HPDE6-E6E7 (cell line): Measurements from ENCODE around the gene ZNF562.
"Not testable (repeated sequence)": the region's sequence is repeated elsewhere in the genome, so short reads cannot be mapped to it uniquely, and the experiment has no call there.

ENCODE experiments used
- DNase-seq: peaks from one replicate; pipeline ENCODE4 v3.0.0; 2011; ENCODE audit warnings: missing footprints; ENCODE audit errors: extremely low spot score

ZNF562 gene

DNA sequence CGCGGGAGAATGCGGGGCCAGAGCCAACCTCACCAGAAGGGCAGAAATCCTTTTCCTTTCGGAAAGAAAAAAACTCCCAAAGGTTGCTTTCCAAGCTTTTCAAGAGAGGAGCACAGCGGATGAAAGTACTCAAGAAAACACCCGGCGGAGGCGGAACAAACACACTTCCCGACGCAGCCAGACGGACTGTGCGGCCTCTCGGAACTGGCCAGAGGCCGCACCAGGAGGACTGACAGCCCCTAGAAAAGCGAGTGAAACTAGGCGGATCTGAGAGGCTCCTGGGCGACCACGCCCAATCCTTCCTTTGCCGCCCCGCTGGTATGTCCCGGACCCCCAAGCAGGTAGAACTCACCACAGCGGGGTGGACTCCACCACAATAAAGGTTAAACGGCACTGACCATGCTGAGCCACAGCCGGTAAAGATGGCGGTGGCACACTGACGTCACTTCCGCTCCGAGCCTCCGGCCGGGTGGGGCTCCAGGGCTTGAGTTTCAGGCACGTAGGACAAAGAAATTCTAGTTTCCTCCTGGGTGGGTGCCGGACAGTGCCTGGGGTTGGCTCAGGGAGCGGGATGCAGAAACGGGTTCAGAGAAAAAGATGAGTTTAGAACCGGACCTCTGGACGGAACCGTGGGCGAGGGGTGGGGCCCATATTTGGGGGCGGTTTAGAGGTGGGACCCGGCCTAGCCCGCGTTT is at the start of gene ZNF562:
ZNF562 (minus strand) TSS at position 438 of the 695 bp plus-strand sequence. CDS start 14,356 bp downstream, outside the sequence.
- peak; percentile 91 for DNase-seq

DNA sequence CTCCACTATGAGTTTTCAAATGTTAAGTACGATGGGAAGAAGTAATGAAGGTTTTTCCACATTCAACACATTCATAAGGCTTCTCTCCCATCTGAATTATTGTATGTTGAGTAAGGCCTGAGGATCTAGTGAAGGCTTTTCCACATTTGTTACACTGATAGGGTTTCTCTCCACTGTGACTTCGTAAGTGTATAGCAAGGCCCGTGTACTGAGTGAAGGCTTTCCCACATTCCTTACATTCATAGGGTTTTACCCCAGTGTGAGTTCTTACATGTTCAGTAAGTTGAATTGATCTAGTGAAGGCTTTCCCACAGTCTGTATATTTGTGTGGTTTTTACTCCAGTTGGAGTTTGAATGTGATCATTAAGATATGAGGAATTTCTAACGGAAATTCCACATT is 49.3 kb upstream of the ZNF562 start:
- no peak for DNase-seq

DNA sequence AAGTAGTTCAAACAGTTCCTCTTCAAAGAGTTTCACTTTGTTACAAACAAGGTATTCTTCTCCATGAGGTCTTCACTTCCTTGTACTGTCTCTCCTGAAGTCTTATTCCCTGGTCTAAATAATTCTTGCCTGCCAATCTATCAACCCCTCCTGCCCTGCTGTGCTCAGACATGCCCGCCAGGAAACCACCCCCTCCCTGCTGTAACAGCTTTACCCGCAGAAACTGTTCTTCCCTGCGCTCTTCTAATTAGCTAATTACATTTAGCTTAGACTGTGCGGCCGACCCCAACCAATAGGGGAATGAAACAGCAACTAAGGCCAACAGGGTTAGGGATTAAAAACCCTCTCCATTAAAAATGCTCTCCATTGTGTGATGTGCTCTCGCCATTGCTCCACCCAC is 47.0 kb upstream of the ZNF562 start:
- peak; percentile 71 for DNase-seq

DNA sequence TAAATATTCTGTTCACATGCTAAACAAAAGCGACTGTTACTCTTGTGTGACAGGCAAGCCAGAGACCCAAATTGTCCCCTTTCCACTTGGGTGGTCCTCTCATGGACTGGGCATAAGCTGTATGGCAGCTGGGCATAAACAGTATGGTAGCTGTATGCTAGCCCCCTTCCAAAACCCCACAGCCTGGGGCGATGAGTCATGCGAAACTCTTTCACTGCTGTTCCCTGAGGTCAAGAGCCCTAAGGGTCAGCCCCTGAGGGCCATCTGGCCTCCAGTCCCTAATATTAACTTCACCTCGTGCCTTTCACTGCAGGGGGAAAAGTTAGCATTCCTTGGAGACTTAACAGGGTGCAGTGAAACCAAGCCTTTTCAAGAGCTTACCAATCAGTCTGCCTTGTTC is 45.6 kb upstream of the ZNF562 start:
- no peak for DNase-seq

DNA sequence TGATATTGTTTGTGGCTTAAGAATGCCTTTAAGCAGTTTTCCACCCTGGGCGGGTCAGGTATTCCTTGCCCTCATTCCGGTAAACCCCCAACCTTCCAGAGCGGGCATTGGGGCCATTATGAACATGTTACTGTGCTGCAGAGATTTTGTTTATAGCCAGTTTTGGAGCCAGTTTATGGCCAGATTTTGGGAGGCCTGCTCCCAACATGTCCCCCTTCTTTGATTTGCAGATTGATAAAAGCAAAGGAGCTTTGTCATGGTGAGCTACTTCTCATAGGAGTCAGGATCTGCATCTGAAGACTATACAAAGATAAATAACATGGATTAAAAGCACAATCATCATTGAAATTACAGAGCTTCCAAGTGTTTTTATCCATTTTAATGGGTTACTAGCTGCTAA is 36.9 kb upstream of the ZNF562 start:
- no peak for DNase-seq

DNA sequence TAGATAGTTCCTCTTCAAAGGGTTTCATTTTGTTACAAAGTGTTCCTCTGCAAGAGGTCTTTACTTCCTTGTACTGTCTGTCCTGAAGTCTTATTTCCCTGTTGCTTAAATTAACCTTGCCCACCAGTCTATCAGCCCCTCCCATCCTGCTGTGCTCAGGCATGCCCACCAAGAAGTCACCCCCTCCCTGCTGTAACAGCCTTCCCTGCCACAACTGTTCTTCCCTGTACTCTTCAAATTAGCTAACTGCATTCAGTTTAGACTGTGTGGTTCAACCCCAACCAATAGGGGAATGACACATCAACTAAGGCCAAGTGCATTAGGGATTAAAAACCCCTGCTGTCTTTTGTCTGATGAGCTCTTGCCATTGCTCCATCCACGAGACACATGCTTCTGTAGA is 34.4 kb upstream of the ZNF562 start:
- no peak for DNase-seq

DNA sequence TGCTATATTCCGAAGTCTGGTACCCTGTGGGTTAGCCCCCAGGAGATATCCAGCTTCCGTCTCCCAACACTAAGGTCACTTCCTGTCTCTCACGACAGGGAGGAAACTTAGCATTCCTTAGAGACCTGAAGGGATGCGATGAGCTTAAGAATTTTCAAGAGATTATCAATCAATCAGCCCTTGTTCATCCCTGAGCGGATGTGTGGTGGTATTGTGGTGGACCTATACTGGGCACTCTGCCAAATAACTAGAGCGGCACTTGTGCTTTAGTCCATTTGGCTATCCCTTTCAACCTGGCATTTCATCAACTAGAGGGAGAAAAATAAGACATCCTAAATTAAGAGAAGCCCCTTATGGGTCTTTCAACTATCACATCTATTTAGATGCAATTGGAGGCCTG is 30.9 kb upstream of the ZNF562 start:
- no peak for DNase-seq

DNA sequence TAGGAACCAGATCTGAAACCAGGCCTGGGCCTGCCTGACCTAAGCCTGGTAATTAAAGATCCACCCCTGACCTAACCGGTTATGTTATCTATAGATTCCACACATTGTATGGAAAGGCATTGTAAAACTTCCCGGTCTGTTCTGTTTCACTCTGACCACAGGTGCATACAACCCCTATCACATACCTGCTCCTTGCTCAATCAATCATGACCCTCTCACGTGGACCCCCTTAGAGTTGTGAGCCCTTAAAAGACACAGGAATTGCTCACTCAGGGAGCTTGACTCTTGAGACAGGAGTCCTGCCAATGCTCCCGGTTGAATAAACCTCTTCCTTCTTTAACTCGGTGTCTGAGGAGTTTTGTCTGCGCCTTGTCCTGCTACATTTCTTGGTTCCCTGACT is 27.3 kb upstream of the ZNF562 start:
- DNase-seq: no peak

DNA sequence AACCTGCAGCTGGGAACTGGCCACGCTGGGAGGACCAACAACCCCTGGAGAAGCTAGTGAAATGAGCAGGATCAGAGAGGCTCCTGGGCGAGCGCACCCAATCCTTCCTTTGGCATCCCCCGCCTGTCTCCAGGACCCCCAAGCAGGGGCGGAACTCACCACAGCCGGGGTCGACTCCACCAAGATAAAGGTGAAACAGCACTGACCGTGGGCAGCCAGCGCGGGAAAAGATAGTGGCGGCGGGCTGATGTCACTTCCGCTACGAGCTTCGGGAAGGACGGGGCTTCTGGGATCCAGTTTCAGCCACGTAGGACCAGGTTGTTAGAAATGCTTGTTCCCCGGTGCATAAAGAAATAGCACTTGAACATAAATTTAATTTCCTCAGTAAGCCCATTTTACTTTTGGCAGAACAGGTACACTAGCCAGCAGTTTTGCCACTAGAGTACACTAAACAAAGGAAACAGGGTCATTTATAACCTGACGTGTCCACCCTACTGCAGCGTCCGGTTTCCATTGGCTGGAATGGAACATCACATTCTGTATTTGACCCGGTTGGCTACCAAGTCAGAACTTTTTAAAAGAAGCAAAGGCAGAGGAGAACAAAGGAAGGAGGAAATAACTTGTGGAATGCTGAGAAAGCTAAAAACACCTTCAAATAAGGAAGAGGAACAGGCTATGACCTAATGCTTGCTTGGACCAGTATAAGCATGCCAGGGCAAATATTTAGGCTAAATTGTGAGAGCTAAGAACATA is 25.5 kb upstream of the ZNF562 start:
- no peak for DNase-seq

DNA sequence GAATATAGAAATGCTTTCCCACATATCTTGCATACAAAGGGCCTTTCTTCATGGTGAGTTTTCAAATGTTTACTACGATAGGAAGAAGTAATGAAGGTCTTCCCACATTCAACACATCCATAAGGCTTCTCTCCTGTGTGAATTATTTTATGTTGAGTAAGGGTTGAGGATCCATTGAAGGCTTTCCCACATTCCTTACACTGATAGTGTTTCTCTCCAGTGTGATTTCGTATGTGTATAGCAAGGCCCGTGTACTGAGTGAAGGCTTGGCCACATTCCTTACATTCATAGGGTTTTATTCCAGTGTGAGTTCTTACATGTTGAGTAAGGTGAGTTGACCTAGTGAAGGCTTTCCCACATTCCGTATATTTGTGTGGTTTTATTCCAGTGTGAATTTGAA is 15.4 kb upstream of the ZNF562 start:
- not testable (repeated sequence) for DNase-seq

DNA sequence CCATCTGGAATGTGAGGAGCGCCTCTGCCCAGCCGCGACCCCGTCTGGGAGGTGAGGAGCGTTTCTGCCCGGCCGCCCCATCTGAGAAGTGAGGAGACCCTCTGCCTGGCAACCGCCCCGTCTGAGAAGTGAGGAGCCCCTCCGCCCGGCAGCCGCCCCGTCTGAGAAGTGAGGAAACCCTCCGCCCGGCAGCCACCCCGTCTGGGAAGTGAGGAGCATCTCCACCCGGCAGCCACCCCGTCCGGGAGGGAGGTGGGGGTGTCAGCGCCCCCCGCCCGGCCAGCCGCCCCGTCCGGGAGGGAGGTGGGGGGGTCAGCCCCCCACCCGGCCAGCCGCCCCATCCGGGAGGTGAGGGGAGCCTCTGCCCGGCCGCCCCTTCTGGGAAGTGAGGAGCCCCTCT is 5.1 kb upstream of the ZNF562 start:
- DNase-seq: not testable (repeated sequence)

DNA sequence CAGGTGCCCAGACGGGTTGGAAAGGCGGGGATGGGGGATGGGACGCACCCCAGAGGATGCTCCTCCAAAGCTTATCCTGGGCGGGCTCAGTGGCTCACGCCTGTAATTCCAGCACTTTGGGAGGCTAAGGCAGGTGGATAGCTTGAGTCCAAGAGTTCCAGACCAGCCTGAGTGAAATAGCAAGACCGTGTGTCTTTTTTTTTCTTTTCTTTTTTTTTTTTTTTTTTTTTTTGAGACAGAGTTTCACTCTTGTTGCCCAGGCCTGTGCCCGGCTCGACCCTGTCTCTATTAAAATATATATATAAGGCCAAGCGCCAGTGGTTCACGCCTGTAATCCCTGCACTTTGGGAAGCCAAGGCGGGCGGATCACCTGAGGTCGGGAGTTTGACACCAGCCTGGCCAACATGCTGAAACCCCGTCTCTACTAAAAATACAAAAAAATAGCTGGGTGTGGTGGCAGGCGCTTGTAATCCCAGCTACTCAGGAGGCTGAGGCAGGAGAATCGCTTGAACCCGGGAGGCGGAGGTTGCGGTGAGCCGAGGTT is 530 bp upstream of the ZNF562 start:
- DNase-seq: not testable (repeated sequence)

DNA sequence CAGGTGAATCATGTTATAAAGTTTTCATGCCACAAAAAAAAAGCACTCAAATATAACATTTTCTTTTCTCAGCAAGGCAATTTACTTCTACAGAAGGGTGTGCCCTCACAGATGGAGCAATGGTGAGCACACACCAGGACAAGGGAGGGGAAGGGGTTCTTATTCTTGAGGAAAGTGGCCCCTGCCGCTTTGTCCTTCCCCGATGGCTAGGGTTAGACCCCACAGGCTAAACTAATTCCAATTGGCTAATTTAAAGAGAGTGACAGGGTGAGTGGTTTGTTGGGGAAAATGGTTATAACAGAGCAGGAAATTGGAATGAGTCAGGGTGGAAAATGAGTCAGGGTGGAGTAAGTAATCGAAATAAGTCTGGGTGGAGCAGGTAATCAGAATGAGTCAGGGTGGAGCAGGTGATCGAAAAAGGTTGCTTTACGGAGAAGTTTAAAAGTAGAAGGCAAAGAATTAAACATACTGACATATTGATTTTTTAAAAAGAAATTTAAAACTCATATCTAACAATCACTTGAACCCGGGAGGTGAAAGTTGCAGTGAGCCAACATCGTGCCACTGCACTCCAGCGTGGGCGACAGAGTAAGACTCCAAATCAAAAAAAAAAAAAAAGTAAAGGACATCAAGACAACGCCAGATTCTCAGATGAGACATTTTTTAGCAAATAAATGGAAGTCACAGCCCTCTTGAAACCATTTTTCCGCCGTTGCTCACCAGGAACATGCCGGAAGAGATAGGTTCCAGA is 813 bp downstream of the ZNF562 start:
- peak; percentile 14 for DNase-seq

DNA sequence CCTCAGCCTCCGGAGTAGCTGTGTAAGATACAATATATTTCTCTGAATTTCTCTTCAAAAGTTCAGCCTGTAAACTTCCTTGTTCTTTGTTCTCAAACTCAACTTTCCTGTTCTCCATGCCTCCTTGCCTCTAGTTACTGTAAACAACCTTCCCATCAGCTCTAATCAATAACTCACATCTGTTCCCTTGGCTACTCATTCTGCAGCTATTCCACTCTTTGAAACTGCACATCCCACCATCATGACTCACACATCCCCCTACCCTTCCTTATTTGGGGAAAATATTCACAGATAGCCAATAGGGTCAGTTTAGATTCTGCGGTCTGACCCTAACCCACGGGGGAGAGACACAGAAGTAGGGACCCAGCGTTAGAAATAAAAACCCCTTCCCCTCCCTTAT is 2.0 kb downstream of the ZNF562 start:
- no peak for DNase-seq

DNA sequence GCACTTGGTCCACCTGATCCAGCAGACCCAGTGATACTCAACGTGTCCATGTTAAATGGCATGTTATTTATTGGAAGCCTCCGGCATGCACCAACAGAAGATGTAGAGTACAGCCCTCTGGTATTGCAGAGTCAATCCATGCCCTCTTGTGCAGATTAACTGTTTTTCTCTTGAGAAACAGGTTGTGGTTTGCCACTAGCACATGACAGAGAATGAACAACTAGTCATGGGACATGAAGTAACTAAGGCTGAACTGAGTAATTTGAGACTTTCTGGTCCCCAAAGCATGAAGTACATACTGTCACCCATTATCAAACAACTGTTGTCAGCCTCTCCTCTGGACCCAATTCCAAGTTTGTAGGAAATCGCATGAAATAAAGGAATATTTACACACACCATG is 3.2 kb downstream of the ZNF562 start:
- DNase-seq: no peak

DNA sequence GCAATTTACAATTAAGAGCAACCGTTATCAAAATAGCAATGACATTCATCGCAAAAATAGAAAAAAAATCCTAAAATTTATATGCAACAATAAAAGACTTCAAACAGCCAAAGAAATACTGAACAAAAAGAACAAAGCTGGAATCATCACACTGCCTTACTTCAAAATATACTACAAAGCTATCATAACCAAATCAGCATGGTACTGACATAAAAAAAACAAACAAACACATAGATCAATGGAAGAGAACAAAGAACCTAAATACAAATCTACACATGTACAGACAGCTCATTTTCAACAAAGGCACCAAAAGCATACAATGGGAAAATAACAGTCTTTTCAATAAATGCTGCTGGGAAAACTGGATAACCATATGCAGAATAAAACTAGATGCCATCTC is 6.4 kb downstream of the ZNF562 start:
- no peak for DNase-seq

DNA sequence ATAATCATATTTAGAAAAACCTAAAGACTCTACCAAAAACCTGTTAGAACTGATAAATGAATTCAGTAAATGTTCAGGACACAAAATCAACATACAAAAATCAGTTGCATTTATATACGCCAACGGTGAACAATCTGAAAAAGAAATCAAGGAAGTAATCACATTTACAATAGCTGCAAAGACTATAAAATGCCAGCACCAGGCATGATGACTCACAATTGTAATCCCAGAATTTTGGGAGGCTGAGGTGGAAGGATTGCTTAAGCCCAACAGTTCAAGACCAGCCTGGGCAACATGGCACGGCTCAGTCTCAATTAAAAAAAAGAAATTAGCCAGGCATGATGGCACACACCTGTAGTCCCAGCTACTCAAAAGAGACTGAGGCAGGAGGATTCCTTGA is 7.0 kb downstream of the ZNF562 start:
- DNase-seq: no peak

DNA sequence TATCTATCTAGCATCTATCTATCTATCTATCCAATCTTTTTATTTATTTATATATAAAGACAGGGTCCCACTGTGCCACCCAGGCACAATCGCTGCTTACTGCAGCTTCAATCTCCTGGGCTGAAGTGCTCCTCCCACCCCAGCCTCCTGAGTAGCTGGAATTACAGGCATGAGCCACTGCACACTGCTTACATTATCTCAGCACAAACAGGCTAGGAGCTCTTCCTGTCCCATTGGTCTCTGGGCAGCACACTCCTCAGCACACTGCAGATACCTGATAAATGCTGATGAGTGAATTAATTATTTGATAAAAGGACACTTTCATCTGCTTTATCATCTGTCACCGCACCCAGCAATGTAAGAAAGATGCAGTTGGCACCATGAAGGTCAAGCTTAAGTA is 16.1 kb downstream of the ZNF562 start:
- DNase-seq: no peak

DNA sequence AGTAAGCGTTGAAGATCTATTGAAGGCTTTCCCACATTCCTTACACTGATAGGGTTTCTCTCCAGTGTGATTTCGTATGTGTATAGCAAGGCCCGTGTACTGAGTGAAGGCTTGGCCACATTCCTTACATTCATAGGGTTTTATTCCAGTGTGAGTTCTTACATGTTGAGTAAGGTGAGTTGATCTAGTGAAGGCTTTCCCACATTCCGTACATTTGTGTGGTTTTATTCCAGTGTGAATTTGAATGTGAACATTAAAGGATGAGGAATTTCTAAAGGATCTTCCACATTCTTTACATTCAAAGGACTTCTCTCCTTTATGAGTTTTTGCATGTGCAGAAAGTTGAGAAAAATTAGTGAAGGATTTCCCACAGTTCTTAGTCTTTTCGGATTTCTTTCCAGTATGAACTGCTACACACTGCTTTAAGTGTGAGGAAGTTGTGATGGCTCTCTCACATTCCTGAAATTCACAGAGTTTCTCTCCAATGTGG is 21.8 kb downstream of the ZNF562 start:
- DNase-seq: not testable (repeated sequence)

DNA sequence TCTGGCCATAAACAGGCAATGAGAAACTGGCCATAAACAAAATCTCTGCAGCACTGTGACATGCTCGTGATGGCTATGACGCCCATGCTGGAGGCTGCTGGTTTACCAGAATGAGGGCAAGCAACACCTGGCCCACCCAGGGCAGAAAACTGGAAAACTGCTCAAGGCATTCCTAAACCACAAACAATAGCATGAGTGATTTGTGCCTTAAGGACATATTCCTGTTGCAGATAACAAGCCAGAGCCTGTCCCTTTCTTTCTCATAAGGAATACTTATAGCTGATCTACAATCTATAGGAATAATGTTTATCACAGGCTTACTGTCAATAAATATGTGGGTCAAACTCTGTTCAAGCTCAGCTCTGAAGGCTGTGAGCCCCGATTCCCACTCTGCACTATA is 23.4 kb downstream of the ZNF562 start:
- DNase-seq: not testable (repeated sequence)

DNA sequence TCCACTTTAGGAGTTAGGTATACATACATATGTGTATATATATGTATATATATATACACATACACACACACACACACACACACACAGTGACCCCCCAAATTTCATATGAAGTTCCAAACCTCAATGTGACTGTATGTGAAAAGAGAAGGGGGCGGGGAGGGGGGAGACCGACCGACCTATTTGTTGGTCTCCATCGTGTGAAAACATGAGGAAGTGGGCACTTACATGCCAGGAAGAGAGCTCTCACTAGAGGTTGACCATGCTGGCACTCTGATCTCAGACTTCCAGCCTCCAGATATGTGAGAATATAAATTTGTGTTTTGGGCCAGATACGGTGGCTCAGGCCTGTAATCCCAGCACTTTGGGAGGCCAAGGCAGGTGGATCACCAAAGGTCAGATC is 24.6 kb downstream of the ZNF562 start:
- DNase-seq: no peak

DNA sequence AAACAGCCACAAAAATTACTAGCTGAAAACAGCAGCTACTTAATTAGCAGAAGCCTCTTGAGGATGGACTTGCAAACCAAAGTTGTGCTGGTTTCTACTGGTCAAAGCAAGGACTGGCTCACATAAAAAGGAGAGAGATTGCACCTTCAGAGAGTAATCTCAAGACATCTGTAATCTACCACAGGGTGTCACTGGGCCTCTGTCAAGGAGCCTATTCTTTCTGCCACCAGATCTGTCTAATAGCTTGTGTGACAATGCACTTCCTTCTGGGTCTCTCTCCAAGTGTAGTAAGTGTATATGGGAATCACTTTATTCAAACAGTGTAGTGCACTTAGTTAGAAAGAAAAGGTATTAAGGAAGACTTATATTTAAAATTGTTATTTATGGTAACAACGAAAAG is 29.4 kb downstream of the ZNF562 start:
- no peak for DNase-seq
